Stimulated activated effector memory CD8-positive, alpha-beta T cell treated with anti-CD3 and anti-CD28 coated beads, Interleukin-12 subunit alpha, Interleukin-12 subunit beta, amount 100 ng/mL, for 72 hours (primary cell): Measurements from ENCODE around the gene SMG9.
"Not testable (repeated sequence)": the region's sequence is repeated elsewhere in the genome, so short reads cannot be mapped to it uniquely, and the experiment has no call there.

Source experiments
- ATAC-seq: fragments of 150-1000 bp; cut with Tn5 transposase; 2 replicates; pipeline ENCODE4 v1.10.0; 2021
- DNase-seq, 2 donors: peaks; one replicate each; pipeline ENCODE4 v3.0.0; 2021 to 2022; ENCODE audit warnings: low spot score in 2 of 2
- H3K27ac Mint-ChIP-seq: one replicate; pipeline ENCODE4 v1.8.0; 2022; ENCODE audit warnings: mild to moderate bottlenecking, mixed read lengths
- H3K36me3 Mint-ChIP-seq: one replicate; pipeline ENCODE4 v1.8.0; 2022; ENCODE audit warnings: mild to moderate bottlenecking, mixed read lengths
- H3K4me1 Mint-ChIP-seq: one replicate; pipeline ENCODE4 v1.8.0; 2022; ENCODE audit warnings: mixed read lengths
- H3K4me3 Mint-ChIP-seq: one replicate; pipeline ENCODE4 v1.8.0; 2022; ENCODE audit warnings: mild to moderate bottlenecking, mixed read lengths
- H3K9me3 Mint-ChIP-seq: one replicate; pipeline ENCODE4 v1.8.0; 2022; ENCODE audit warnings: mixed read lengths

Gene SMG9

GRCh38 chr19:43682824-43683661 is 71.7 kb downstream of the SMG9 start:
- DNase-seq: no peak
- Mint-ChIP-seq H3K27ac (no peak overlapping the region), H3K4me3 (no peak overlapping the region), H3K9me3 (no peaks in the 10 kb centered on the region), H3K36me3 (no peaks in the 10 kb centered on the region), H3K4me1 (no peaks in the 10 kb centered on the region)
- no peak for ATAC-seq

- DNase-seq, H3K9me3 Mint-ChIP-seq, H3K4me1 Mint-ChIP-seq, H3K4me3 Mint-ChIP-seq, H3K36me3 Mint-ChIP-seq, ATAC-seq, H3K27ac Mint-ChIP-seq: not testable (repeated sequence)
These were observed 72.5 kb downstream of the SMG9 start for GRCh38 chr19:43682269-43682668.

GRCh38 chr19:43681821-43682220 is 72.9 kb downstream of the SMG9 start:
- H3K27ac Mint-ChIP-seq: no peak overlapping the region
- DNase-seq: no peak
- no peak overlapping the region for H3K4me3 Mint-ChIP-seq
- no peaks in the 10 kb centered on the region for H3K9me3 Mint-ChIP-seq
- ATAC-seq: no peak
- no peaks in the 10 kb centered on the region for H3K4me1 Mint-ChIP-seq
- H3K36me3 Mint-ChIP-seq: no peaks in the 10 kb centered on the region

GRCh38 chr19:43678512-43679261 is 76.1 kb downstream of the SMG9 start:
- DNase-seq (no peak), ATAC-seq (no peak)
- H3K27ac Mint-ChIP-seq: no peak overlapping the region
- peaks cover 12% of the 10 kb centered on the region for H3K4me1 Mint-ChIP-seq
- H3K9me3 Mint-ChIP-seq: no peaks in the 10 kb centered on the region
- no peak overlapping the region for H3K4me3 Mint-ChIP-seq
- no peaks in the 10 kb centered on the region for H3K36me3 Mint-ChIP-seq
